IPS DF 19.7 (cell line): ENCODE measurements around the gene MRPL34.
"Not testable (repeated sequence)": the region's sequence is repeated elsewhere in the genome, so short reads cannot be mapped to it uniquely, and the experiment has no call there.

Source experiments
- DNase-seq: peaks from one replicate; pipeline ENCODE4 v3.0.0-alpha.2; 2013; ENCODE audit warnings: low read depth, low spot score

The MRPL34 gene

GRCh38 chr19:17285415-17286135 lies 20.1 kb upstream of the MRPL34 start:
- no peak for DNase-seq

GRCh38 chr19:17286263-17286662 lies 19.4 kb upstream of the MRPL34 start:
- DNase-seq, result no peak

GRCh38 chr19:17286752-17287151 lies 18.9 kb upstream of the MRPL34 start:
- DNase-seq, result no peak

- DNase-seq, result peak; percentile 86
Observed at GRCh38 chr19:17289489-17289888, 16.2 kb upstream of the MRPL34 start.

- DNase-seq, result peak; percentile 82
Observed at GRCh38 chr19:17292301-17293074, 13.2 kb upstream of the MRPL34 start.

- DNase-seq, result no peak
Observed at GRCh38 chr19:17293605-17294004, 12.1 kb upstream of the MRPL34 start.

DNA sequence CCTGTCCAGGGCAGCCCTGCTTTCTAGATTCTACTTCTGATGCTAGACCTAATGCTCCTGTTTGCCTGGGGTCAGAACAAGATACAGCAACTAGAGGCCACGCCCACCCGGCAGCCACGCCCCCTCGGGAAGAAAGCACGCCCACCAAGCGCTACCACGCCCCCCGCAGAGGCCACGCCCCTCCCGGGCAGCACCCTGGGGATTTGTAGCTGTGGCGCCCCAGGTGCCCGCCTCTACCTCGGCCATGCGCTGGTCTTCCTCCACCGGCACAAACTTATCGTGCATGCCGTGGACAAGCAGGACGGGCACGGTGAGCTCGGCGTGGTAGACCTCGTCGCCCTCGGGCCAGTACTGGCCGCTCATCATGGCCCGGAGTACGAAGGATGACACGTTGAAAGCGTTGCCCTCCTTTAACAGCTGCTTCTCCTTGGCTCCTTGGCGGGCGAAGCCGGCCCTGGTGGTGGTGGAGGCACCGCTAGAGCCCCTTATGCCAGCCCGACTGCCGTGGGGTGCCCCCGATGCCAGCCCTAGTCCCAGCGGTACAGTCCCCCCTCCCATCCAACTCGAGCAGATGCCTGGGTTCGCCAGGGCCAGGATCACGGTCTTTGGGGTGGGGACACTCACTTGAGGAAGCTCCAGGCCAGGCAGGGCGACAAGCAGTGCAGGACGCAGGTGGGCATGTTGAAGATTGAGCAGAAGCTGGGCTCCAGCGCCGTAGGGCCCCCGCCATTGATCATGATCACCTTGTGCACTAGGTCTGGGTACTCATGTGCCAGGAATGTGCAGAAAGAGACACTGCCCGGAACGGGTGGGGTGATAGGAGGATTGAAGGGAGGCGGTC lies 11.4 kb upstream of the MRPL34 start:
- DNase-seq, result no peak

- DNase-seq, result not testable (repeated sequence)
Observed at GRCh38 chr19:17295551-17295950, 10.1 kb upstream of the MRPL34 start.

- DNase-seq, result no peak
Observed at GRCh38 chr19:17296273-17296672, 9.4 kb upstream of the MRPL34 start.

- no peak for DNase-seq
Observed at GRCh38 chr19:17296976-17297375, 8.7 kb upstream of the MRPL34 start.

DNA sequence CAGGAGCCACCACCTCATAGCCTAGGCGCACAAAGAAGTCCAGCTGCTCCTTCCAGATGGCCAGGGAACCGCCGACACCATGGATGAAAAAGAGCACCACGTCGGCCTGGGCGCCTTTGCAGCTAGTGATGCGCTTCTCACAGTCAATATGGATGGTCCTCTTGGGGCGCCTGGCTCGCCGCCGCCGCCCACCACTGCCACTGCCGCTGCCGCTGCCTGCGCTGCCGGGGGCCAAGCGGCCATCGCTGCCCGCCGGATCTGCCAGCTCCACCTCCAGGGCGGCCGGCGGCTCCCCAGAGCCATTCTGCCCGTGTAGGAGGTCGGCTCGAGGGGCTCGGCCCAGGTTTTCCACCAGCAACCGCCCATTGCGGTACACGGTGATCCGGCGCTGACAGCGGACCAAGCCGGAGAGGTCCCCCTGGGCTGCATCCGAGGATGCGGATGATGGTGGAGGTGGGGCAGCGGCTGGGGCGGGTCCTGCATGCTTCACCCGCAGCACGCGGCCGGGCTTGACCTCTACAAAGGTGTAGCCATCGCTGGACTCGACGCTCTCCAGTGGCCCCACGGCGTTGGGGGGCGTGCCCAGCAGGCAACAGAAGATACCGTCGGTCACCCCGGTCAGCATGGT lies 4.6 kb upstream of the MRPL34 start:
- no peak for DNase-seq

DNA sequence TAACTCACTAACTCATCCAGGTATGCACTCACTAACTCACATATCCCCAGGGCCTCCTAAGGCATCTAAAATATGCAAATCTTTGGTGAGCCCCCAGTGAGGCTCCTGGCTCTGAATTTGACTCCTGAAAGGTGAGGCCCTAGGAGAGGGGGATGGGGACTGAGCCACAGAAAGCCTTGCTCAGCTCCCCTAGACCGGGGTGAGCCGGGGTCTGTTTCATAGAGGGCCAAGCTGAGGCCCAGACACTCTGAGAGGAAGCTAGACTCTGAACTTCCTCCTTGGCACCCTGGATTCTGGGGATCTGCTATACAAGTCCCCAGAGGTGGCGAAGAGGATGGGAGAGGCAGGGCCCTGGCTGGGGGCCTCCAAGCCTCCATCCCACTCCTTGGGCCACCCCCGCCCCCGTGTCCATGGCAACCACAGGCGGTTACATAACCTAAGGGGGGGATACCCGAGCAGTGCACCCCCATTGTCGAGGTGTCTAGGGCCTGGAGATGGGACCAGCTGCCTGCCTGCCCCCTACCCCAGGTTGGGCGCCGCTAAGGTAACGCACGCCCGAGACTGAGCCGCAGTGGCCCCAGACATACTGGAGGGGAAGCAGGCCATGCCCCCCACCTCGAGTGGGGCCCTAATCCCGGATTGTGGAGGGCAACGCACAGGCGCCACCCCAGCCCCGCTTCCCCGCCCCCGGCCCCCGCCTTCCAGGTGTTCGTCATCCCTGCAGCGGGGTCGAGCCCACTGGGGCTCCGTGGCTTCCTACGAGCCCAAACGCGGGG lies 3.1 kb upstream of the MRPL34 start:
- no peak for DNase-seq

DNA sequence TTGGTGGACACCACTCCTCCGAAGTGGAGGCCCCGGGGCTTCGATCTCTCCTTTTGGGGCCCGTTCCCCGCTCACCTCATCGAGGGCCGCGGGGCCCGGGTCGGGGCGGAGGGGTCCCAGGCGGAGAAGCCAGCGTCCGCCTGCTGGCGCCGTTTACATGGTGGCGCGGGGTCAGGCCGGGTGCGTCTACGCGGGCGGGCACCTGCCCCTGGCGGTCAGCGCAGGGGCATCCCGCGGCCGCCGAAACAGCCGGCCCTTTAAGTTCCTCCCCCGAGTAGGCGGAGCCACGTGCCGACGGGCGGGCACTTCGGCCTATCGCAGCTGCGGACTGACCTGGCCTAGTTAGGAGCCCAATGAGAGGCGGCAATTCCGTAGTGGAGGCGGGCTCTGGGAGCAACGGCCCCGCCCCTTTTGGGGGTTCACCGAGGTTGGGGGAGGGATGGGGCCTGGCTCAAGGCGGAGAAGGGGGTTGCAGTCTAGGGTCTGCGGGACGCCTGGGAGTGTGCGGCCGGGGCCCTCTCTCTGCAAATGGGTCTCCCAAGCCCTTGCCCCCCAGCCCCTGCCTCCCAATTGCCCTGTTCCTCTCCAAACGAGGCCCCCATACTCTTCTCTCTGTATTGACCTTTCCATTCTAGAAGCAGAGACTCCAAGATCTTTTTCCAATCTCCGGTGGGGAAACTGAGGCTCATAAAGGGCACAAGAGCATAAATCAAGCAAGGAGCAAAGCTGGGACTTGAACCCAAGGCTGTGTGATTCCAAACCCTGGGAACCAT lies 2.3 kb upstream of the MRPL34 start, which contains the start of gene ABHD8:
ABHD8 (minus strand) TSS at position 259 of the 773 bp plus-strand sequence. CDS start 1,809 bp downstream, outside the sequence.
- peak; percentile 75 for DNase-seq

DNA sequence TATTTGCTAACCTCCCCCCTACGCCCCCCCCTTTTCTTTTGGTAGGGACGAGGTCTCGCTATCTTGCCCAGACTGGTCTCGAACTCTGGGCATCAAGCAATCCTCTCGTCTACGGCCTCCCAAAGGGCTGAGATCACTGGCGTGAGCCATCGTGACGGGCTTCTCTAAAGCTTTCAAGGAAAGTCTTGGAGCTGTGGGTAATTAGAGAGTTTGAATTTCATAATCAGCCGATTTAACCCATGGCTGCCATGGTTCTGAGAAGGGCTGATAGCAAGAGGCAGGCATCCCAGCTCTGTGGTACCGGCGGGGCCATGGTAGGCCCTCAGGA lies 1.8 kb upstream of the MRPL34 start:
- DNase-seq, result no peak

DNA sequence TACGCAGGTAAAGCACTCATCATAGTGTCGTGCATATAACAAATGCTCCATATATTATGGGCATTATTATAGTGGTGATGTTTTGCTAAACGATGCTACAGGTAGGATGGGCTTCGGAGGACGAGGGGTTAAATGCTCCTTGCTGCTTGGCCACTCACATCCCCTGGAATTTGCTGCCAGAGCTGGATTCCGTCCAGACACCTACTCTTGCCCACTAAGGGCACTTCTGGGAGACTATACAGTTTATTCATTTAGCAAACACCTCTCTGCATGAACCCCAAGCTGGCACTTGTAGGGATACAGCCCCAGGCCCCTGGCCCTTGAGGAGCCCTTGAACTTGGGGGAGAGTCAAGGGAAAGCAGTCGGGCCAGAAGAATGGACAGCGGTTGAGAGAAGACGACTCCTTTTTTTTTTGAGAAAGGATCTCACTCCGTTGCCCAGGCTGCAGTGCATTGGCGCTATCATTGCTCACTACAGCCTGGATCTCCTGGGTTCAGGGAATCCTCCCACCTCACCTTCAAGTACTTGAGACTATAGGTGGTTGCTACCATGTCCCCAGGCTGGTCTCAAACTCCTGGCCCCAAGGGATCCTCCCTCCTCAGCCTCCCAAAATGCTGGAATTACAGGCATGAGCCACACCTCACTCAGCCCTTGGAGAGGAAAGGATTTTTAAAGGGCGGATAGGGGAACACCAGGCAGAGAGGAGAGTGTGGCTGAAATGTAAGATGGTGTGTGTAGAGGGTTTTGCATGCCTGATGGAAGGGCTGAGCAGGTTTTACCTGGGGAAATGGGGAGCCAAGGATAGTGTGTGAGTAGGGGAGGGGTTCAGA lies 1.1 kb upstream of the MRPL34 start:
- DNase-seq, result no peak

- DNase-seq, result no peak
Observed at GRCh38 chr19:17305216-17305516, 506 bp upstream of the MRPL34 start.

GRCh38 chr19:17306285-17306714 lies 628 bp downstream of the MRPL34 start:
- no peak for DNase-seq

DNA sequence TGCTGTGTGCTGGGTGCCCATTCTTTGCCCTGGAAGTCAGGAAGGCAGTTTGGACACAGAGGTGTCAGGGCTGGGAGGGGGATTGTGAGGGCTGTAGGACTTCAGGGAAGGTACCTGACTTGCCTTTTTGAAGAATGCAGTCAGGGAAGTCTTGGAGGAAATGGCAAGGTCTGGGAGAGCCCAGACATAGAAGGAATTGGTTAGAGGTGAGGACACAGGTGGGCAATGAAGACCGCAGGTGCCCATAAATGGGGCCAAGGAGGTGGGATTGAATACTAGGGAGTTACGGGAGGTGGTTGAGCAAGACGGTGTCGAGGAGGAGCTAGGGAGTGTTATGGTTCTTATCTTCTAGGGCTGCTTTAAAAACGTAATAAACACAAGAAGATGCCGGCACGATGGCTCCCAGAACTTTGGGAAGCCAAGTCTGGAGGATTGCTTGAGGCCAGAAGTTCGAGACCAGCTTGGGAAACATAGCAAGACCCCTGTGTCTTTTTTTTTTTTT lies 2.3 kb downstream of the MRPL34 start:
- DNase-seq, result no peak
